GM15510 (cell line): Measurements from ENCODE around the gene METTL4.

Source experiments
- POLR2A ChIP-seq: IDR thresholded peaks from 3 replicates; pipeline ENCODE4 v1.6.1; 2011; ENCODE audit warnings: borderline replicate concordance; ENCODE audit not compliant: insufficient read length; ENCODE audit errors: extremely low read depth

Gene METTL4

GRCh38 chr18:2569338-2570207 is 1.7 kb downstream of the METTL4 start:
- no peak for TF ChIP-seq POLR2A

- no peak for TF ChIP-seq POLR2A
Measured at GRCh38 chr18:2568605-2569004, 2.7 kb downstream of the METTL4 start.

- TF ChIP-seq POLR2A: no peak
Measured at GRCh38 chr18:2568129-2568528, 3.2 kb downstream of the METTL4 start.

- no peak for TF ChIP-seq POLR2A
Measured at GRCh38 chr18:2564373-2564772, 6.9 kb downstream of the METTL4 start.

- no peak for TF ChIP-seq POLR2A
Measured at GRCh38 chr18:2559249-2559648, 12.1 kb downstream of the METTL4 start.

- no peak for TF ChIP-seq POLR2A
Measured at GRCh38 chr18:2557536-2557935, 13.8 kb downstream of the METTL4 start.

GRCh38 chr18:2555895-2556294 is 15.4 kb downstream of the METTL4 start:
- no peak for TF ChIP-seq POLR2A

- no peak for TF ChIP-seq POLR2A
Measured at GRCh38 chr18:2554696-2555095, 16.6 kb downstream of the METTL4 start.

GRCh38 chr18:2551425-2551824 is 19.9 kb downstream of the METTL4 start:
- TF ChIP-seq POLR2A: no peak

GRCh38 chr18:2549462-2549861 is 21.8 kb downstream of the METTL4 start:
- no peak for TF ChIP-seq POLR2A

GRCh38 chr18:2547477-2548087 is 23.7 kb downstream of the METTL4 start:
- TF ChIP-seq POLR2A: no peak

- no peak for TF ChIP-seq POLR2A
Measured at GRCh38 chr18:2545155-2545554, 26.1 kb downstream of the METTL4 start.

- TF ChIP-seq POLR2A: no peak
Measured at GRCh38 chr18:2540575-2540974, 30.7 kb downstream of the METTL4 start.

GRCh38 chr18:2538844-2539243 is 32.5 kb downstream of the METTL4 start:
- TF ChIP-seq POLR2A: no peak

GRCh38 chr18:2538236-2538635 is 33.1 kb downstream of the METTL4 start:
- no peak for TF ChIP-seq POLR2A

- no peak for TF ChIP-seq POLR2A
Measured at GRCh38 chr18:2537296-2537695, 34.0 kb downstream of the METTL4 start.
